Stimulated activated naive B cell treated with anti-CD40 and anti-IgM and Interleukin-4, amounts not matched to agents 10 μg/mL and 1 μg/mL and 100 μg/mL, for 72 hours (primary cell): ENCODE measurements around the gene HIGD2B.
"Not testable (repeated sequence)": the region's sequence is repeated elsewhere in the genome, so short reads cannot be mapped to it uniquely, and the experiment has no call there.

ENCODE experiments used
- ATAC-seq, 2 donors: fragments of 150-1000 bp; cut with Tn5 transposase; replicated peaks; 2 replicates each; pipeline ENCODE4 v1.10.0; 2021; ENCODE audit warnings: moderate library complexity in 1 of 2
- DNase-seq: peaks from one replicate; pipeline ENCODE4 v3.0.0; 2021
- H3K27ac Mint-ChIP-seq: one replicate; pipeline ENCODE4 v1.8.0; 2022; ENCODE audit warnings: mild to moderate bottlenecking, mixed read lengths
- H3K27me3 Mint-ChIP-seq, 2 donors: one replicate each; pipeline ENCODE4 v1.8.0; 2022; ENCODE audit warnings: mixed read lengths in 2 of 2
- H3K36me3 Mint-ChIP-seq, 2 donors: one replicate each; pipeline ENCODE4 v1.8.0; 2022; ENCODE audit warnings: mixed read lengths in 2 of 2, mild to moderate bottlenecking in 1 of 2
- H3K4me1 Mint-ChIP-seq, 2 donors: one replicate each; pipeline ENCODE4 v1.8.0; 2022; ENCODE audit warnings: mixed read lengths in 2 of 2, mild to moderate bottlenecking in 1 of 2
- H3K4me3 Mint-ChIP-seq, 2 donors: one replicate each; pipeline ENCODE4 v1.8.0; 2022; ENCODE audit warnings: mild to moderate bottlenecking in 2 of 2, mixed read lengths in 2 of 2, moderate library complexity in 1 of 2
- H3K9me3 Mint-ChIP-seq, 2 donors: one replicate each; pipeline ENCODE4 v1.8.0; 2022; ENCODE audit warnings: mixed read lengths in 2 of 2, mild to moderate bottlenecking in 1 of 2

The HIGD2B gene

DNA sequence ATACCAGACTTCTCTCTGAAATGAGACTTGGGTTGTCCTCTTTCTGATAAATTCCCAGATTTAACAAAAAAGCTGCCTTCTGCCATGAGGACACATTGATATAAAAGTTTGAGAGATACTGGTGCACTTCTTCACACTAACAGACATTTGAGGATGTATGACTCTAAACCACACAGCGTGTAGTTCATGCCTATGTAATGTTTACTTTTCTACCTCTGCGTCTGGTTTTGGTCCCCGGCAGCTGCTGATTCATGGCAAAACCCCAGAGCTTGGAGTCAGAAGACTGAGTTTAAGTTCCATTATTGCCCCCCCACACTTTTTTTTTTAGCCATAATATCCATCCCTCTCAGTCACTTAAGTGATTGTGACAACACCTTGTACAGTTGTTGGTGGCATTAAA lies 30.0 kb downstream of the HIGD2B start:
- H3K9me3 Mint-ChIP-seq, DNase-seq, H3K27me3 Mint-ChIP-seq, H3K4me3 Mint-ChIP-seq, ATAC-seq, H3K27ac Mint-ChIP-seq, H3K36me3 Mint-ChIP-seq, H3K4me1 Mint-ChIP-seq: not testable (repeated sequence)

DNA sequence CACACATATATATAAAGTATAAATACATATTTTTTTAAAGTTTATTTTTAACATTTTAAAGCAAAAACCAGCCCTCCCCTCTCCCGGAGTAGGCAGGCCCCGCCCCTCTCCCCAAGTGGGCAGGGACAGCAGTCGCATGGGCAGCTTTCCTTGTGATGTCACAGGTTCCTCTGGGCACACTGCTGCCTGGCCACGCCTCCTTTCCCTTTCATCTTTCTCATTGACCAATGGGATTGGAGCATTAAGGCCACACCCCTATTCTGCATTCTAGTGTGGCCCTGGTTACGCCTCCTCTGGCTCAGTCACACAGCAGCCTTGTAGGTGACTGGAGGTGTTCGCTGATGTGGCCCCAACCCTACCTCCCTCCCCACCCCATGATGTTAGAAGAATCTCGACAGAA lies 31.6 kb downstream of the HIGD2B start, which contains the start of gene GOLGA6B:
Gene GOLGA6B (plus strand): TSS at position 301 of the 400 bp plus-strand sequence. CDS start 41 bp downstream, at position 342.
- not testable (repeated sequence) for H3K27ac Mint-ChIP-seq, H3K4me3 Mint-ChIP-seq, H3K9me3 Mint-ChIP-seq, H3K27me3 Mint-ChIP-seq, H3K4me1 Mint-ChIP-seq, ATAC-seq, H3K36me3 Mint-ChIP-seq, DNase-seq

GRCh38 chr15:72648631-72649253 lies 37.2 kb downstream of the HIGD2B start:
- H3K4me3 Mint-ChIP-seq, H3K27ac Mint-ChIP-seq, H3K27me3 Mint-ChIP-seq, H3K4me1 Mint-ChIP-seq, ATAC-seq, DNase-seq, H3K9me3 Mint-ChIP-seq, H3K36me3 Mint-ChIP-seq: not testable (repeated sequence)

DNA sequence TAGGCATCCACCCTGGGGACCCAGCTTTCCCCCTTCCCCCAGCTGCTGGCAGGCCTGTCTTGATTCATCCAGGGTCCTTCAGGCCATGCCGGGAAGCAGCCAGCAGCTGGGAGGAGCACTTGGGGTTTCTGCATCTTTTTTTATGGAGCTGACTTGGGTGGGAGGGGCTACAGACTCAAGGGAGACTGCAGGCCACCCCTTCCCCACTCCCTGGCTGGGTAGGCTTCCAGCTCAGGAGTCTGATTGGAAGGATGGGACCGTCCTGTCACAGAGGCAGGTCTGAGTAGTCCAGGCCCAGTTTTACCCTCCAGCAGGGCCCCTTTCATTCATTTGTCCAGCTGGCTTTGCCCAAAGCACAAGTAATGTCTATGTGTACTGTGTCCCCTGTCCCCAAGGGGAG lies 43.7 kb downstream of the HIGD2B start:
- not testable (repeated sequence) for H3K27ac Mint-ChIP-seq, H3K27me3 Mint-ChIP-seq, H3K4me3 Mint-ChIP-seq, H3K9me3 Mint-ChIP-seq, DNase-seq, ATAC-seq, H3K4me1 Mint-ChIP-seq, H3K36me3 Mint-ChIP-seq

- ATAC-seq, H3K36me3 Mint-ChIP-seq, H3K27me3 Mint-ChIP-seq, H3K27ac Mint-ChIP-seq, H3K4me1 Mint-ChIP-seq, DNase-seq, H3K9me3 Mint-ChIP-seq, H3K4me3 Mint-ChIP-seq: not testable (repeated sequence)
These were observed 46.1 kb downstream of the HIGD2B start for GRCh38 chr15:72639759-72640483.

GRCh38 chr15:72636519-72637282 lies 49.3 kb downstream of the HIGD2B start:
- H3K27ac Mint-ChIP-seq, H3K4me1 Mint-ChIP-seq, H3K36me3 Mint-ChIP-seq, H3K27me3 Mint-ChIP-seq, H3K9me3 Mint-ChIP-seq, H3K4me3 Mint-ChIP-seq: not testable (repeated sequence)
- DNase-seq (peak; percentile 50), ATAC-seq (peak; percentile 77 to 81)

- not testable (repeated sequence) for H3K27ac Mint-ChIP-seq, H3K36me3 Mint-ChIP-seq, H3K9me3 Mint-ChIP-seq, ATAC-seq, H3K4me1 Mint-ChIP-seq, H3K27me3 Mint-ChIP-seq, H3K4me3 Mint-ChIP-seq, DNase-seq
These were observed 56.9 kb downstream of the HIGD2B start for GRCh38 chr15:72629068-72629570.

DNA sequence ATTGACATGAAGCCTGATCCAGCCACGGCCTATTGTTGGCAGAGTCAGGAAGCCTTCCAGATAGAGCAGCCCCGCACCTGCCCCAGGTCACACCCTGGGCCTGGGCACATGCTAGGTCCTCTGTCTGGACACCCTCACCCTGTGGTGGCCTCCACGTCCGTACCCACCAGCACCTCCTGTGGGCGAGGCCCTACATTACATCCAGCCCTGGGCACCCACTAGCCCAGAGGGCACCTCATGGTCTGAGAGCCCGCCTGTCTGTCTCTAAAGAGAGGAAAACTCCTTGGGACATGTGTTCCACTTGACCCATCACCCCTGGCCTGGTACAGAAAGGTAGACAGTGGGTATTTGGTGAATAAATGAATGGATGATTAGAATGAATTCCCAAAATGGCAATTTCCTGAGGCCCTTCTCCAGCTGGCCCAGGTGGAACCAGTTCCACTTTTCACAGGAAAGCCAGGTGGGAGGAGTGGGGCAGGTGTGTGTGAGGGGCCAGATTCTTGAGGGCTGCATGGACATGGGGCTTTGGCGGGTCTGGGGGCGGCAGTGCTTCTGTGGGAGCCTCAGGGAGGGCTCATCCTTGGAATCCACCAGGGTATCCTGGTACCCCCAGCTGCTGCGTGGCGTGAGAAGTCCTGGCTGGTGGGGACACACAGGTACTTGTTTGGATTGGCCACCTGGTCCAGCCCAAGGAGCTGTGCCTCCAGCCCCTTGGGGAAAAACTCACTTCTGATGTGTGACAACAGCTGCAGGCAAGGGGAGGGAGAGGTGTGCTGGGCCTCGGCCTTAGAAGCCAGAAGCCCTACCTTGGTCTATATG lies 57.5 kb downstream of the HIGD2B start:
- not testable (repeated sequence) for H3K9me3 Mint-ChIP-seq, DNase-seq, H3K4me1 Mint-ChIP-seq, H3K27me3 Mint-ChIP-seq, ATAC-seq, H3K36me3 Mint-ChIP-seq, H3K4me3 Mint-ChIP-seq, H3K27ac Mint-ChIP-seq

- H3K9me3 Mint-ChIP-seq, H3K27me3 Mint-ChIP-seq, DNase-seq, H3K4me3 Mint-ChIP-seq, H3K4me1 Mint-ChIP-seq, H3K27ac Mint-ChIP-seq, ATAC-seq, H3K36me3 Mint-ChIP-seq: not testable (repeated sequence)
These were observed 59.8 kb downstream of the HIGD2B start for GRCh38 chr15:72626153-72626552.
